HepG2 (cell line): ENCODE results near the gene TASOR2. TPM values are rescaled to one million over a fixed set of nuclear protein-coding genes. Genes with fewer than 3 reads are reported as not detected.

Experiments
- KAT2B ChIP-seq: fragments of 150-350 bp; IDR thresholded peaks from 2 replicates; pipeline ENCODE4 v1.6.1; 2014; ENCODE audit warnings: low read depth, low read length, borderline replicate concordance
- MAF1 ChIP-seq: sonication (generic); formaldehyde crosslinking; IDR thresholded peaks from 2 replicates; pipeline ENCODE4 v1.5.0; 2020; ENCODE audit warnings: missing genetic modification reagents, borderline replicate concordance
- MEF2D ChIP-seq: sonication (generic); formaldehyde crosslinking; IDR thresholded peaks from 2 replicates; pipeline ENCODE4 v1.5.1; 2020; ENCODE audit warnings: mild to moderate bottlenecking, missing genetic modification reagents
- NFIC ChIP-seq: IDR thresholded peaks from 2 replicates; pipeline ENCODE4 v1.6.1; 2012; ENCODE audit warnings: mild to moderate bottlenecking, low read length, inconsistent platforms
- PAX8 ChIP-seq: sonication (generic); formaldehyde crosslinking; IDR thresholded peaks from 2 replicates; pipeline ENCODE4 v1.8.0; 2022; ENCODE audit warnings: mild to moderate bottlenecking, missing genetic modification reagents, borderline replicate concordance
- RBAK ChIP-seq: sonication (generic); formaldehyde crosslinking; IDR thresholded peaks from 2 replicates; pipeline ENCODE4 v1.5.1; 2020; ENCODE audit warnings: mild to moderate bottlenecking, missing genetic modification reagents
- ZFP37 ChIP-seq: sonication (generic); formaldehyde crosslinking; IDR thresholded peaks from 2 replicates; pipeline ENCODE4 v1.4.0; 2020; ENCODE audit warnings: missing genetic modification reagents, borderline replicate concordance
- ZNF317 ChIP-seq: sonication (generic); formaldehyde crosslinking; IDR thresholded peaks from 2 replicates; pipeline ENCODE4 v1.5.0; 2020; ENCODE audit warnings: mild to moderate bottlenecking, missing genetic modification reagents
- ZNF530 ChIP-seq: sonication (generic); formaldehyde crosslinking; IDR thresholded peaks from 2 replicates; pipeline ENCODE4 v1.5.0; 2020; ENCODE audit warnings: low read depth, mild to moderate bottlenecking, missing genetic modification reagents
- ZNF674 ChIP-seq: sonication (generic); formaldehyde crosslinking; IDR thresholded peaks from 2 replicates; pipeline ENCODE4 v1.5.0; 2020; ENCODE audit warnings: low read depth, mild to moderate bottlenecking, missing genetic modification reagents
- ZNF749 ChIP-seq: sonication (generic); formaldehyde crosslinking; IDR thresholded peaks from 2 replicates; pipeline ENCODE4 v1.8.0; 2022; ENCODE audit warnings: mild to moderate bottlenecking, missing genetic modification reagents, moderate library complexity, borderline replicate concordance
- ZNF761 ChIP-seq: sonication (generic); formaldehyde crosslinking; conservative IDR thresholded peaks from 2 replicates; pipeline ENCODE4 v1.4.0; 2020; ENCODE audit warnings: mild to moderate bottlenecking, missing genetic modification reagents
- ZNF773 ChIP-seq: sonication (generic); formaldehyde crosslinking; IDR thresholded peaks from 2 replicates; pipeline ENCODE4 v1.4.0; 2020; ENCODE audit warnings: missing genetic modification reagents, borderline replicate concordance
- polyA plus RNA-seq, 8 experiments: library from polyadenylated mRNA; depleted of rRNA in 3 of 8; stranded (reverse) in 7 of 8; unstranded in 1 of 8; fragments of >200 nt; fragmentation: Illumina TruSeq in 4 of 8; extraction: Trizol in 4 of 8; gene quantifications; 2 replicates each; pipeline versions ENCODE4 v1.2.1 to v1.2.3, GENCODE V29; 2011 to 2016; ENCODE audit warnings: low read depth in 4 of 8, missing spikeins in 1 of 8, mixed read lengths in 1 of 8; ENCODE audit not compliant: insufficient read depth in 1 of 8
- total RNA-seq, 5 experiments: library from RNA; depleted of rRNA; stranded (reverse); fragments of >200 nt; fragmentation: Illumina TruSeq; extraction: Trizol; gene quantifications; 2 replicates each; pipeline ENCODE4 v1.2.3, GENCODE V29; 2016; ENCODE audit warnings: low read depth in 1 of 5
- TF ChIP-seq, protein P1 (sequence below): fragments of 450-650 bp; IDR thresholded peaks from 2 replicates; pipeline ENCODE4 v1.6.1; 2016
- TF ChIP-seq, protein P2 (sequence below): sonication (generic); formaldehyde crosslinking; IDR thresholded peaks from 2 replicates; pipeline ENCODE4 v1.4.0; 2020; ENCODE audit warnings: mild to moderate bottlenecking, missing genetic modification reagents
- TF ChIP-seq, protein P3 (sequence below): sonication (generic); formaldehyde crosslinking; IDR thresholded peaks from 2 replicates; pipeline ENCODE4 v1.4.0; 2020; ENCODE audit warnings: missing genetic modification reagents, borderline replicate concordance
- TF ChIP-seq, protein P4 (sequence below): sonication (generic); IDR thresholded peaks from 2 replicates; pipeline ENCODE4 v1.6.1; 2016; ENCODE audit warnings: low read depth, borderline replicate concordance

The TASOR2 gene
- total and polyA plus RNA-seq, 2 of the 13 experiments (the other 11 are each of a cell fraction or from before 2014, with no cell fraction given), result 24.2 to 55.3 TPM

DNA sequence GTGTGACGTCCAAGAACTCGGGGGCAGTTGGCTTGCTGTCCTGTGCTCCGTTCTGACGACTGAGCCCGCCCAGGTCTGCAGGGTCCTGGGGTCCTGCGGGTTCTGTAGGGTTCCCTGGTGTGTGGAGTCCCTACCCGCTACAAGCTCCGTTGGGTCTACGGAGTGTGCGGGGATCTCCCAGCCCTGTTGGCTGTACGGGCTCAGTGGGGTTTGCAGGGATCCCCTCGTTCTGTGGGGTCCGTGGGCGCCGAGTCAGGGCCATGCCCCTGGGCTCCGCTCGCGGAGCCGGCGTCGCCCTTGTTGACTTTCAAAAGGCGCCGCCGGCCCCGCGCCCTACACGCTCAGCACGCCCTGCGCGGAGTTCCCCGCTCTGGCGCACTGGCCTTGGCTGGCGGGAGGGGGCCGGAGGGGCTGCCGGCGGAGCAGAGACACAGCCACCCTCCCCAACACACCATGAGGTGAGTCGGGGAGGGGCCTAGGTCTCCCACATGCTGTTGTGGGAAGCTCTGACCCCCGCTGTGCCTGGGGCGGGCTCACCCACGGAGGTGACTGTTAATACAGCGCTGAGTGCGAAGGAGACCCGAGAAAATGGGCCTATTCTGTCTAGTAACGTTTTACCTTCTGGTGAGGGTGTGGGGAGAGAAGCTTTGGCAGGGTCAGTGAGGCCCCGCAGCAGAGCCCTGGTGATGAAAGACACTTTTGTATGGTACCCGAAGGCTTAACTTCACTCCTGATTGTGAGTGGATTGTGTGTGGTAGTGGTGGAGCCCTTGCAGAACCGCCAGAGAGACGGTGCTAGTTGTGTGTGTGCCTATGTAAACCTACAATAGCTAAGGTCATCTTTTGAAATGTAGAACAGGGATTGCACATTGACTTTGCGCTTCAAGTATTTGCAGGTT is 8.1 kb downstream of the TASOR2 start (continued):
- TF ChIP-seq, protein P1, sequence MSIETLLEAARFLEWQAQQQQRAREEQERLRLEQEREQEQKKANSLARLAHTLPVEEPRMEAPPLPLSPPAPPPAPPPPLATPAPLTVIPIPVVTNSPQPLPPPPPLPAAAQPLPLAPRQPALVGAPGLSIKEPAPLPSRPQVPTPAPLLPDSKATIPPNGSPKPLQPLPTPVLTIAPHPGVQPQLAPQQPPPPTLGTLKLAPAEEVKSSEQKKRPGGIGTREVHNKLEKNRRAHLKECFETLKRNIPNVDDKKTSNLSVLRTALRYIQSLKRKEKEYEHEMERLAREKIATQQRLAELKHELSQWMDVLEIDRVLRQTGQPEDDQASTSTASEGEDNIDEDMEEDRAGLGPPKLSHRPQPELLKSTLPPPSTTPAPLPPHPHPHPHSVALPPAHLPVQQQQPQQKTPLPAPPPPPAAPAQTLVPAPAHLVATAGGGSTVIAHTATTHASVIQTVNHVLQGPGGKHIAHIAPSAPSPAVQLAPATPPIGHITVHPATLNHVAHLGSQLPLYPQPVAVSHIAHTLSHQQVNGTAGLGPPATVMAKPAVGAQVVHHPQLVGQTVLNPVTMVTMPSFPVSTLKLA, result no peak; the same call in 1 of the 2 replicates
- TF ChIP-seq ZFP37 (CRISPR knock-in tag) (peak; percentile 70; the same call in 1 of the 2 replicates), ZNF761 (CRISPR knock-in tag) (no peak), PAX8 (CRISPR knock-in tag) (no peak), MEF2D (CRISPR knock-in tag) (peak; percentile 60; the same call in 1 of the 2 replicates), MAF1 (peak; percentile 82; the same call in 1 of the 2 replicates), ZNF674 (CRISPR knock-in tag) (no peak), RBAK (no peak), ZNF749 (peak; percentile 51; the same call in 1 of the 2 replicates), ZNF773 (no peak; the same call in 1 of the 2 replicates), KAT2B (no peak), ZNF317 (CRISPR knock-in tag) (0 out of 2 replicates have a peak, but pooled peaks have one; percentile 26), ZNF530 (no peak), NFIC (peak; percentile 34; the same call in 1 of the 2 replicates)
- TF ChIP-seq, protein P2, sequence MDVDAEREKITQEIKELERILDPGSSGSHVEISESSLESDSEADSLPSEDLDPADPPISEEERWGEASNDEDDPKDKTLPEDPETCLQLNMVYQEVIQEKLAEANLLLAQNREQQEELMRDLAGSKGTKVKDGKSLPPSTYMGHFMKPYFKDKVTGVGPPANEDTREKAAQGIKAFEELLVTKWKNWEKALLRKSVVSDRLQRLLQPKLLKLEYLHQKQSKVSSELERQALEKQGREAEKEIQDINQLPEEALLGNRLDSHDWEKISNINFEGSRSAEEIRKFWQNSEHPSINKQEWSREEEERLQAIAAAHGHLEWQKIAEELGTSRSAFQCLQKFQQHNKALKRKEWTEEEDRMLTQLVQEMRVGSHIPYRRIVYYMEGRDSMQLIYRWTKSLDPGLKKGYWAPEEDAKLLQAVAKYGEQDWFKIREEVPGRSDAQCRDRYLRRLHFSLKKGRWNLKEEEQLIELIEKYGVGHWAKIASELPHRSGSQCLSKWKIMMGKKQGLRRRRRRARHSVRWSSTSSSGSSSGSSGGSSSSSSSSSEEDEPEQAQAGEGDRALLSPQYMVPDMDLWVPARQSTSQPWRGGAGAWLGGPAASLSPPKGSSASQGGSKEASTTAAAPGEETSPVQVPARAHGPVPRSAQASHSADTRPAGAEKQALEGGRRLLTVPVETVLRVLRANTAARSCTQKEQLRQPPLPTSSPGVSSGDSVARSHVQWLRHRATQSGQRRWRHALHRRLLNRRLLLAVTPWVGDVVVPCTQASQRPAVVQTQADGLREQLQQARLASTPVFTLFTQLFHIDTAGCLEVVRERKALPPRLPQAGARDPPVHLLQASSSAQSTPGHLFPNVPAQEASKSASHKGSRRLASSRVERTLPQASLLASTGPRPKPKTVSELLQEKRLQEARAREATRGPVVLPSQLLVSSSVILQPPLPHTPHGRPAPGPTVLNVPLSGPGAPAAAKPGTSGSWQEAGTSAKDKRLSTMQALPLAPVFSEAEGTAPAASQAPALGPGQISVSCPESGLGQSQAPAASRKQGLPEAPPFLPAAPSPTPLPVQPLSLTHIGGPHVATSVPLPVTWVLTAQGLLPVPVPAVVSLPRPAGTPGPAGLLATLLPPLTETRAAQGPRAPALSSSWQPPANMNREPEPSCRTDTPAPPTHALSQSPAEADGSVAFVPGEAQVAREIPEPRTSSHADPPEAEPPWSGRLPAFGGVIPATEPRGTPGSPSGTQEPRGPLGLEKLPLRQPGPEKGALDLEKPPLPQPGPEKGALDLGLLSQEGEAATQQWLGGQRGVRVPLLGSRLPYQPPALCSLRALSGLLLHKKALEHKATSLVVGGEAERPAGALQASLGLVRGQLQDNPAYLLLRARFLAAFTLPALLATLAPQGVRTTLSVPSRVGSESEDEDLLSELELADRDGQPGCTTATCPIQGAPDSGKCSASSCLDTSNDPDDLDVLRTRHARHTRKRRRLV (CRISPR knock-in tag), result 0 out of 2 replicates have a peak, but pooled peaks have one; percentile 57
- TF ChIP-seq, protein P3, sequence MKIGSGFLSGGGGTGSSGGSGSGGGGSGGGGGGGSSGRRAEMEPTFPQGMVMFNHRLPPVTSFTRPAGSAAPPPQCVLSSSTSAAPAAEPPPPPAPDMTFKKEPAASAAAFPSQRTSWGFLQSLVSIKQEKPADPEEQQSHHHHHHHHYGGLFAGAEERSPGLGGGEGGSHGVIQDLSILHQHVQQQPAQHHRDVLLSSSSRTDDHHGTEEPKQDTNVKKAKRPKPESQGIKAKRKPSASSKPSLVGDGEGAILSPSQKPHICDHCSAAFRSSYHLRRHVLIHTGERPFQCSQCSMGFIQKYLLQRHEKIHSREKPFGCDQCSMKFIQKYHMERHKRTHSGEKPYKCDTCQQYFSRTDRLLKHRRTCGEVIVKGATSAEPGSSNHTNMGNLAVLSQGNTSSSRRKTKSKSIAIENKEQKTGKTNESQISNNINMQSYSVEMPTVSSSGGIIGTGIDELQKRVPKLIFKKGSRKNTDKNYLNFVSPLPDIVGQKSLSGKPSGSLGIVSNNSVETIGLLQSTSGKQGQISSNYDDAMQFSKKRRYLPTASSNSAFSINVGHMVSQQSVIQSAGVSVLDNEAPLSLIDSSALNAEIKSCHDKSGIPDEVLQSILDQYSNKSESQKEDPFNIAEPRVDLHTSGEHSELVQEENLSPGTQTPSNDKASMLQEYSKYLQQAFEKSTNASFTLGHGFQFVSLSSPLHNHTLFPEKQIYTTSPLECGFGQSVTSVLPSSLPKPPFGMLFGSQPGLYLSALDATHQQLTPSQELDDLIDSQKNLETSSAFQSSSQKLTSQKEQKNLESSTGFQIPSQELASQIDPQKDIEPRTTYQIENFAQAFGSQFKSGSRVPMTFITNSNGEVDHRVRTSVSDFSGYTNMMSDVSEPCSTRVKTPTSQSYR (CRISPR knock-in tag), result peak; percentile 98
- TF ChIP-seq, protein P4, sequence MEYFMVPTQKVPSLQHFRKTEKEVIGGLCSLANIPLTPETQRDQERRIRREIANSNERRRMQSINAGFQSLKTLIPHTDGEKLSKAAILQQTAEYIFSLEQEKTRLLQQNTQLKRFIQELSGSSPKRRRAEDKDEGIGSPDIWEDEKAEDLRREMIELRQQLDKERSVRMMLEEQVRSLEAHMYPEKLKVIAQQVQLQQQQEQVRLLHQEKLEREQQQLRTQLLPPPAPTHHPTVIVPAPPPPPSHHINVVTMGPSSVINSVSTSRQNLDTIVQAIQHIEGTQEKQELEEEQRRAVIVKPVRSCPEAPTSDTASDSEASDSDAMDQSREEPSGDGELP, result peak; percentile 54; the same call in 1 of the 2 replicates
